T47D (cell line): Measurements from ENCODE around the gene BABAM2.
"Not testable (repeated sequence)": the region's sequence is repeated elsewhere in the genome, so short reads cannot be mapped to it uniquely, and the experiment has no call there.

Source experiments
- DNase-seq, 2 experiments: peaks; one replicate each; pipeline versions ENCODE4 v3.0.0 to v3.0.0-alpha.2; 2011 to 2012; ENCODE audit warnings: low read depth in 1 of 2, low spot score in 1 of 2
- JUND ChIP-seq: IDR thresholded peaks from 2 replicates; pipeline ENCODE4 v1.6.1; 2012; ENCODE audit warnings: low read depth
- in situ Hi-C: cut with HindIII; loops from 2 replicates; pipeline ENCODE4 v1.10.0; 2016; ENCODE audit warnings: low sequenced_read_pairs, low pct_unique_long_range_greater_than_20kb

BABAM2 gene

DNA sequence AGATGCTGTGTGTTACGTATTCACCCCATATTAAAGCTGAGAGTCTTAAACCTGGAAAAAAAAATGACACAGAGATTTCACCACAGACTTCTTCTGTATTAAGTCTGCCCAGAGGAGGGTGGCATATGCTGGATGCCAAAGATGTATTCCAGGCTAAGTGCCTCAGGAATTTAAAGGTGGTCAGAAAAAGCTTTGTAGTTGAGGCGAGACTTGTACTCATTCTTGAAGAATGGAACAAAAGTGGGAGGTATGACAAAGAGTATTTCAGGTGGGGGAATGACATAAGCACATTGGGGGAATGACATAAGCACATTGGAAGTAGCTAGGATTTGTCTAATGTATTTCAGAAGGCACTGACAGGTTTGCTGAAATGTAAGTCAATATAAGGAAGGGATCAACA, 98.6 kb downstream of the BABAM2 start:
- DNase-seq: no peak
- no peak for TF ChIP-seq JUND
- in situ Hi-C loops: no loop called here

DNA sequence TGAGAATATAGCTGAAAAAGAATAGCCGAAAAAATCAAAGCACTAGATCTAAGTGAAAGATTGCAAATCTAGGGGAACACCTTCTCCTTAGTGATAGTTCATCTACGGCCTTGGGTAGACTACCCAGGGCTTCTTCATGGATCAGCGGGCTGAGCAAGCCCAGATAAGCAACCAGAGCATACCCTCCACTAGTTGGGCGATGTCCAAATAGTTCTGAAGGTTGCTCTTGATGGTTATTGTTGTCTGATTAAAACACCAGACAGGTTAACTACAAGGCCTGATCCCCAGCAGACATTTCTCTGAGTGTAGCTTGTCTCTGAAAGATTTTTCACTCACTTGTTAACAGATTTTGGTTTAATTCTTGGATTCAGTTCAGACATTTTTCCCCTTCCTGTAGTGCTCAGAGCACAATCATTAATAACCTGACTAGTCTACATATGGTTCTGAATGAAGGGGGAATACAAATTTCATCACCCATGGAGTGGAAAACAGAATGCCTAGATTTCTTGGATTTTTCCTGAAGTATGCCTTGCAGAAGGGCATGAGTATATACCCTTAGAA, 99.6 kb downstream of the BABAM2 start:
- DNase-seq: no peak
- TF ChIP-seq JUND: no peak
- in situ Hi-C loops: no loop called here

DNA sequence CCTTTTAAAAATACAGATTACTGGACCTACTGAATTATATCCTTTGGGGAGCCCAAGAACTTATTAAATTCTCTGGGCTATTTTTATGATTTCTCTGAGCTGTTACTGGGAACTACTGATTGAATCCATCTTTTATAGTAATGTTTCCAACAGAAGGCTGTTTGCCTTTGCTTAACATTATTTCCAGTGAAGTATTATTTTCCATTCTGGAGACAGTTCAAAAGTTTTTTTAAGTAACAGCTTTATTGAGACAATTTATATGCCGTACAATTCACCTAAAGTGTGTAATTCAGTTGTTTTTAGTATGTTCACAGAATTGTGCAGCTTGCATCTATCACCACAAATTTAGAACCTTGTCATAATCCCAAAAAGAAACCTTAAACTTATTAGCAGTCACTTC, 100.6 kb downstream of the BABAM2 start:
- in situ Hi-C loops: no loop called here
- TF ChIP-seq JUND: no peak
- DNase-seq: no peak

DNA sequence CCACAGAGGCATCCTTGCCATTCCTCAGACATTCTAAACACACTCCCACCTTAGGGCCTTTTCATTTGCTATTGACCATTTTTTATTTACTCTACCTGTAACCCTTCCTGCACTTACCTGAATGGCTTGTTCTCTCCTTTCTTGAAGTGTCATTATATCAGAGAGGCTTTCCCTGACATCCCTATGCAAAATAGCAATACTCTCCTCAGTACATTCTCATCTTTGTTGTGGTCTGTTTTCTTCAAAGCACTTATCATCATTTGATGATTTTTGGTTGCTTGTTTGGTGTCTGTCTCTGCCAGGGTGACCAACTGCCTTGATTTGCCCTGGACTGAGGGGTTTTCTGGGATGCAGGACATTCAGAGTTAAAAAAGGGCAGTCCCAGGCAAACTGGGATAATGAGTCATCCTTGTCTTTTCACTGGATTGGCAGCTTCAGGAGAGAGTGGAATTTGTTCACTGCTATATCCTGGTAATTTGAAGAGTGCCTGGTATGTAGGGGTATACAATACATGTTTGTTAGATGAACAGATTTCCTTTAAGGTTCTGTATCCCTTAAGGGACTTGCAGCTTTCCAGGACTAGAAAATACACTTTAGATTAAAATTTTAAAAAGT, 102.4 kb downstream of the BABAM2 start:
- in situ Hi-C loops: no loop called here
- 0 out of 2 replicates have a peak, but pooled peaks have one; percentile 27 for TF ChIP-seq JUND
- DNase-seq: peak; percentile 22 to 61

DNA sequence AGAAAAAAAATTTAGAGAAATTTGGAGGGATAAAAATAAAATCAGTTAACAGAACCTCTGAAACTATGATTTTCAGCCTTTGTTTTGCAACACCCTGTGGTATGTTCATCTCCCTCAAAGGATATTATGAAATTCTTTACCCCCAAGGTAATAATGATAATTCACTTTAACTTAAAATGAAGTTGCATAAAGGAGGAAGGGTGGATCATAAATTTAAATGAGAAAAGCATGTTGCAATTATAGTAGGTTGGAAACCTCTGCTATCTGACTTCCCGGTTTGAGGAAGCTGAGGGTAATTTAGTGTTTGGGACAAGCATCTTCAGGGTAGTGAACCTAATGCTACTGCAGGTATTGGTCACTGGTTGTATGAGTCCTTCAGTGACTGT, 102.9 kb downstream of the BABAM2 start:
- in situ Hi-C loops: no loop called here
- DNase-seq: no peak
- TF ChIP-seq JUND: no peak

DNA sequence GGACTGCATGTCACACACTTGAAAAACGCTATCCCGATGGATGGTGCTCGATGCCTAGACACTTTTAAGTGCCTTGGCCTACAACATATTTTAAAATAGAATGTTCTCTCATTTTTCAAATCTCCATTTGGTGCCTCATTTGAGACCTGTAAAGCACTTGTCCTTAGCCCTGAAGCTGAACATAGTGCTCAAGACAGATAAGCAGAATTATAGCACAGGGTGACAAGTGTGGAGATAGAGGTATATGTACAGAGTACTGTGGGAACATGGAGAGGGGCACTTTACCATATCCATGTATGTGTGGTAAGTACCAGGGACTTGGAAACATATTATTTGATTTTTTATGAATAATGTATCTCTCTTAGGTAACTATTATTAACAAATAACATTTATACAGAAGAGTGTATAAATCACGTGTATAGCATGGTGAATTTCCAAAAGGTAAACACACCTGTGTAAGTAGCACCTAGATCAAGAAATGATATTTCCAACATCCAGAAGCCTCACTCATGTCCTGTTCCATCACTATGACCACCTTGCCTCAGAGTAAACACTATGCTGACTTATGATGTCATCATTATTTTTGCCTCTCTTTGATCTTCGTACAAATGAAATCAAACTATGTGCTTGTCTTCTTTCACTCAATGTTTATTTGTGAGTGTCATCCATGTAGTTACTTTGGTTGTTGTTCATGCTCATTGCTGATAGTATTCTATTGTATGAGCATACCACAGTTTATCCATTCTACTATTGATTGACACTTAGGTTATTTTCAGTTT, 103.6 kb downstream of the BABAM2 start:
- in situ Hi-C loops: no loop called here
- no peak for TF ChIP-seq JUND
- DNase-seq: no peak

DNA sequence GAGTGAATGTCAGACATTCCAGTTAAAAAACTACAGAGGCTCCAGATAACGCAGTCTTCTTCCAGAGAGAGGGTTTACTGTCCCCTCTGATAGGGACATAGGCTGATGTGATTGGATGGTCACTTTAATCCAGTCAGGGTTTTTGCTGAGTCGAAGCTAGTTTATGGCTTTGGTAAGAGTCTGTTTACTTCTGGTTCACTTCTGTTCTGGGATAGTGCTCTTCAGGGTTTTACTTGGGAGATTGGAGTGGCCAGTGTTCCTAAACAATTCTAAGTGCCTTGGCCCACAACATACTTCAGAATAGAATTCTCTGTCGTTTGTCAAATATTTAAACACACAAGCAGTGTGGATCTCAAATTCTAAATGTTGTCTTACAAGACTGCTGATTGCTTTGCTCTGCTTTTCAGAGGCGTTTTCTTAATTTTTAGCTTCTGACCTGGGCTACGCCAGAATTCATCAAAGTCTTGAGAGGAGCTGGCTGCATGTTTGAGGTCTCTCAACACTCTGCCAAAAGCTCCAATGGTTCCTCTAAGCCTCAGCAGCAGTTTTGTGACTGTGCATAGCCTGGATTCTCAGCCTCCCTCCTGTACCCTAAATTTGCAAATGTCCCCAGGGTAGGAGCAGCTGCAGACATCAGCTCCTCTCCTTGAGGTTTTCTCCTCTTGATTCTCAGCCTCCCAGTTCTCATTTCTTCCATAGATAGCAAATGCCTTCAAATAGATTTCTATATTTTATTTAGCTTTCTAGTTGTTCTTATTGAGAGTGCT, 105.8 kb downstream of the BABAM2 start:
- no peak for DNase-seq
- no peak for TF ChIP-seq JUND
- in situ Hi-C loops: no loop called here

DNA sequence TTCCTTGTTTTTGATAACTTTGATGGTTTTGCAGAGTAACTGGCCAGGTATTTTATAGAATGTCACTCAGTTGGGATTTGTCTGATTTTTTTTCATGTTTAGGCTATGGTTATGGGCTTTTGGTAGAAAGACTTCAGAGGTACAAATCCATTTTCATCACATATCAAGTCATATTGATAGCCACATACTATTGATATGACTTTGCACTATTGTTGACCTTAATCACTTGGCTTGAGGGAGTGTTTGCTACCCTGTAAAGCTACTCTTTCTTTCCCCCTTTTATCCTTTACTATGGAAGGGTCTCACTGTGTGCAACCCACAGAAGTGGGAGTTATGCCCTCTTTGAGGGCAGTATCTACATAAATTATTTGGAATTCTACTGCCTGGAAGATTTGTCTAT, 109.8 kb downstream of the BABAM2 start:
- no peak for TF ChIP-seq JUND
- DNase-seq: no peak
- in situ Hi-C loops: no loop called here

DNA sequence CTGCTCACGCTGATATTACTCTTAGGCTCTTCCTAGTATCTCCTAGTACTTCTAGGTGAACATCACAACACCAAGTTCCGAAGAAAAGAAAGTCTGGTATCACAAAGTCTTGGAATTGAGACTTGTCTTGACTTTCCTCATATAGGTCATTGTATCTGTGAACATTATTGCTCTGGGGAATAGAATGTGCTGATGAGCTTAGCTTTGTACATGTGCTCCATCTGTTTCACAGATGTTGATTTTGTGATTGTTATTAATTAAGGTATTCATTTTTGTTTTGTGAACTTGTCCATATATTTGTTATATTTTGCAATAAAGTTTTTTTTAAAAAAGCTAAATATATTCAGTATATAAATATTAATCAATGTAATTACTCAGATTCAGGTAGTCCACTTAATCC, 111.7 kb downstream of the BABAM2 start:
- in situ Hi-C loops: no loop called here
- no peak for TF ChIP-seq JUND
- no peak for DNase-seq

DNA sequence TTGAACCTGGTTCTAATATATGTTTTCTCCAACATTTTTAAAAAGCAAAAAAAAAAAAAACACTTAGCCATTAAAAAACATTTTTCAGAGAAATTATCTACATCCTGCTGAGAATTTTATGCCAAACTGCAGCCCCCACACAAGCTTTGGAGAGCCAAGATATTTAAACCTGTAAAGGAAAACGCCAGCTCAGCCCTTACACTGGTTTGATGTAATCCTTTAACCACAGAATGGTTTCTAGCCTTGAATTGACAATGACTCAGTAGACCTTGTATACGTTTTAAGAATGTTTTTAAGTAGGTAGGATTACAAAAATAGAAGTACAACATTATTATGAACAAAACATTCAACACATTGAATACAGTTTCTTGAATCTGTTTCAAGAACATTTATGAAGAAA, 113.6 kb downstream of the BABAM2 start:
- in situ Hi-C loops: no loop called here
- no peak for DNase-seq
- TF ChIP-seq JUND: no peak

DNA sequence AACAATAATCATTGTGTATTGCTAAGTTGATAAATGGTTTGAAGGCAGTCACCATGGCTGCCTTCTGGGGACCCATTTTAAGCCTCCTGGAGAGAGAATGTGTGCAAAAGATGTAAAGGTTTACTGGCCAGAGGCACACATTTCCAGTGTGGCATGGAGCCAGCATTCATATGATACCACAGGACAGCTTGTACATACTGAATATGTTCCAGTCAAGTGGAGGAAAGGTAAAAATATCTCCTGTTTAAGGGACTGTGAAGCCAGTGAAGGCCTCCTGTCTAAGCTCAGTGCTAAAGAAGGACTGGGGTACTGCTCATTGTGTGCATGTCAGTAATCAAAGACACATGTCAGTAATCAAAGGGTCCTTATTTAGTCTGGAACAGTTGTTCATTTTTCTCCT, 119.2 kb downstream of the BABAM2 start:
- TF ChIP-seq JUND: no peak
- no peak for DNase-seq
- in situ Hi-C loops: no loop called here

DNA sequence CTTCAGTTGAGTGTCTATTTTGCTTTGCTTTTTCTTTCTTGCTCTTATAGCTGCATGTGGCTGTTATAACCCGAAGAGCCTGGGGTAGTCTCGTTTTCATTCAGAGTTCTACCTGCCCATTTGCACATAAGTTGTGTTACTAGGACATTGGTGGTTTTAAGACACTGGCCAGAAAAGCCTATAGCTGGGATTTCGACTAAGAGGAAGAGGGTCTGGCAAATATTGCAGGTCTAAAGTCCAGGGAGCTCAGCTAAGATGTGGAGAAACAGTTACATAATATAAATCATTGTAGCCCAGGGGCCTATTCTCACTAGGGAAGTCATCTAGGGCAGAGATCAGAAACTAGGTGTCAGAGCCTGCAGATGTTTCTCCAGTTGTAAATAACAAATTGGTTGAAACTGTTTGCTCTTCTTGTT, 120.8 kb downstream of the BABAM2 start:
- TF ChIP-seq JUND: no peak
- no peak for DNase-seq
- in situ Hi-C loops: no loop called here

DNA sequence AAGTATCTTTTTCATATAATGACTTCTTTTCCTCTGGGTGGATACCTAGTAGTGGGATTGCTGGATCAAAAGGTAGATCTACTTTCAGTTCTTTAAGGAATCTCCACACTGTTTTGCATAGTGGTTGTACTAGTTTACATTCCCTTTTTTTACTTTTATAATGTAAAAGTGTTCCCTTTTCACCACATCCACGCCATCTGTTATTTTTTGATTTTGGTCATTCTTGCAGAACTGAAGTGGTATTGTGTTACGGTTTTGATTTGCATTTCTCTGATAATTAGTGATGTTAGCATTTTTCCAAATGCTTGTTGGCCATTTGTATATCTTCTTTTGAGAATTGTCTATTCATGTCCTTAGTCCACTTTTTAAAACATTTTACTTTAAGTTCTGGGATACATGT, 127.9 kb downstream of the BABAM2 start:
- DNase-seq, in situ Hi-C loops: not testable (repeated sequence)

DNA sequence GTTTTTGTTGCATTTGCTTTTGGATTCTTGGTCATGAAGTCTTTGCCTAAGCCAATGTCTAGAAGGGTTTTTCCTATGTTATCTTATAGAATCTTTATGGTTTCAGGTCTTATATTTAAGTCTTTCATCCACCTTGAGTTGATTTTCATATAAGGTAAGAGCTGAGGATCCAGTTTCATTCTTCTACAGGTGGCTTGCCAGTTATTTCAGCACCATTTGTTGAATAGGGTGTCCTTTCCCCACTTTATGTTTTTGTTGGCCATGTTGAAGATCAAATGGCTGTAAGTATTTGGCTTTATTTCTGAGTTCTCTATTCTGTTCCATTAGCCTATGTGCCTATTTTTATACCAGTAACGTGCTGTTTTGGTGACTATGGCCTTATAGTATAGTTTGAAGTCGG, 129.0 kb downstream of the BABAM2 start:
- DNase-seq, in situ Hi-C loops: not testable (repeated sequence)
